ENCODE measurements around the gene GALP.

- TF ChIP-seq CTCF (conservative IDR thresholded peaks at IDR 0.05; ENCODE audit: low read length) (no peak), EZH2phosphoT487 (IDR thresholded peaks at IDR 0.05; ENCODE audit: borderline replicate concordance) (no peak)
These were observed 39.4 kb upstream of the GALP start for GRCh38 chr19:56136362-56136761.

Data from Loucy (cell line).